Trophoblast cell (in vitro differentiated cells and primary cell): ENCODE measurements around the gene IQCN.
"Not testable (repeated sequence)": the region's sequence is repeated elsewhere in the genome, so short reads cannot be mapped to it uniquely, and the experiment has no call there.

Source experiments
- DNase-seq, 2 donors: peaks; one replicate each; pipeline ENCODE4 v3.0.0-alpha.2; 2016
- H2AFZ ChIP-seq: 2 replicates; pipeline ENCODE4 v1.6.1; 2013; ENCODE audit warnings: low read length, moderate library complexity, mild to moderate bottlenecking; ENCODE audit not compliant: insufficient read depth, poor library complexity
- H2AK5ac ChIP-seq: 2 replicates; pipeline ENCODE4 v1.6.1; 2013; ENCODE audit warnings: mild to moderate bottlenecking, low read length
- H2BK120ac ChIP-seq: 2 replicates; pipeline ENCODE4 v1.6.1; 2013; ENCODE audit warnings: low read length, mild to moderate bottlenecking, moderate library complexity; ENCODE audit not compliant: insufficient read depth, poor library complexity
- H2BK12ac ChIP-seq: 2 replicates; pipeline ENCODE4 v1.6.1; 2013; ENCODE audit warnings: mild to moderate bottlenecking, low read length, moderate library complexity
- H2BK5ac ChIP-seq: 2 replicates; pipeline ENCODE4 v1.6.1; 2013; ENCODE audit warnings: low read length, low read depth, moderate library complexity, mild to moderate bottlenecking; ENCODE audit not compliant: poor library complexity
- H3K14ac ChIP-seq: 2 replicates; pipeline ENCODE4 v1.6.1; 2013; ENCODE audit warnings: mild to moderate bottlenecking, low read length
- H3K18ac ChIP-seq: 2 replicates; pipeline ENCODE4 v1.6.1; 2013; ENCODE audit warnings: mild to moderate bottlenecking, low read length
- H3K23ac ChIP-seq: 2 replicates; pipeline ENCODE4 v1.6.1; 2013; ENCODE audit warnings: low read length
- H3K27ac ChIP-seq: 2 replicates; pipeline ENCODE4 v1.5.1; 2013; ENCODE audit warnings: low read depth, mild to moderate bottlenecking, inconsistent platforms, low read length, moderate library complexity
- H3K27me3 ChIP-seq: 2 replicates; pipeline ENCODE4 v1.6.1; 2013; ENCODE audit warnings: inconsistent platforms, mild to moderate bottlenecking, low read length, moderate library complexity; ENCODE audit not compliant: insufficient read depth
- H3K36me3 ChIP-seq, 2 experiments: 1 replicate in 1 of 2; 2 replicates in 1 of 2; pipeline ENCODE4 v1.6.1; 2013; ENCODE audit warnings: low read length in 2 of 2, mild to moderate bottlenecking in 2 of 2, moderate library complexity in 1 of 2; ENCODE audit not compliant: insufficient read depth in 2 of 2, control insufficient read depth in 1 of 2
- H3K4ac ChIP-seq: 2 replicates; pipeline ENCODE4 v1.6.1; 2013; ENCODE audit warnings: low read depth, mild to moderate bottlenecking, low read length, moderate library complexity
- H3K4me1 ChIP-seq, 2 experiments: 1 replicate in 1 of 2; 2 replicates in 1 of 2; pipeline ENCODE4 v1.6.1; 2013; ENCODE audit warnings: low read length in 2 of 2, mild to moderate bottlenecking in 2 of 2, moderate library complexity in 1 of 2; ENCODE audit not compliant: insufficient read depth in 2 of 2, control insufficient read depth in 1 of 2
- H3K4me2 ChIP-seq: 2 replicates; pipeline ENCODE4 v1.6.1; 2013; ENCODE audit warnings: inconsistent platforms, mild to moderate bottlenecking, low read length, moderate library complexity
- H3K4me3 ChIP-seq: 2 replicates; pipeline ENCODE4 v1.5.1; 2013; ENCODE audit warnings: mild to moderate bottlenecking, low read depth, low read length, inconsistent platforms
- H3K79me1 ChIP-seq: one replicate; pipeline ENCODE4 v1.6.1; 2013; ENCODE audit warnings: low read length
- H3K79me2 ChIP-seq: 2 replicates; pipeline ENCODE4 v1.6.1; 2013; ENCODE audit warnings: low read length, mild to moderate bottlenecking; ENCODE audit not compliant: control insufficient read depth, insufficient read depth, poor library complexity
- H3K9ac ChIP-seq: 2 replicates; pipeline ENCODE4 v1.6.1; 2013; ENCODE audit warnings: mild to moderate bottlenecking, low read length
- H3K9me3 ChIP-seq: 2 replicates; pipeline ENCODE4 v1.6.1; 2013; ENCODE audit warnings: low read depth, mild to moderate bottlenecking, control low read depth, inconsistent platforms, low read length; ENCODE audit not compliant: insufficient read depth
- H4K12ac ChIP-seq: 2 replicates; pipeline ENCODE4 v1.6.1; 2013; ENCODE audit warnings: low read depth, mild to moderate bottlenecking, low read length, moderate library complexity
- H4K8ac ChIP-seq: 2 replicates; pipeline ENCODE4 v1.6.1; 2013; ENCODE audit warnings: low read depth, mild to moderate bottlenecking, low read length, moderate library complexity
- H4K91ac ChIP-seq: one replicate; pipeline ENCODE4 v1.6.1; 2013; ENCODE audit warnings: low read depth, mild to moderate bottlenecking, low read length, moderate library complexity
- WGBS: extraction: QIAGEN DNeasy Blood & Tissue Kit; methylation state at CpG from one replicate; pipeline ENCODE4 v1.1.7; 2013; ENCODE audit warnings: missing lambda C conversion rate; ENCODE audit not compliant: insufficient read length, insufficient coverage; ENCODE audit errors: extremely low coverage; 5-methylcytosine and 5-hydroxymethylcytosine counted together

The IQCN gene

DNA sequence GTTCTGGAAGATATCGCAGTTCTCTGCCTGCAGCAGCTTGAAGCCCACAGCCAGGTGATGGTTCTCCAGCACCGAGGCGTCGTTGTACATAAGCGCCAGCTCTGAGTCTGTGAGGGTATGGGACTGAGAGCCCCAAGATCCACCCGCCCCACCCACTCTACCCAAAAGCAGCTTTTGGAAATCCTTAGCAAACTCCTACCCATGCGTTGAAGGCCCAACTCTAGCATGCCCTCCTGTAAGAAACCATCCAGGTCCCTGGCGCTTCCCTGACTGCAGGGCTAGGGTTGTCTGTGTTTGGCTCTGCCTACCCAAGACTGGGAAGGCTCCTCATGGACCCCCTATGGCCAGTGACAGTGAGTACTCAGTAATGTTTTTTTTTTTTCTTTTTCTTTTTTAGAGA lies 57.5 kb downstream of the IQCN start:
- H4K12ac ChIP-seq: no peak overlapping the region
- H2BK12ac ChIP-seq: no peak overlapping the region
- H3K4me1 ChIP-seq: no peaks in the 10 kb centered on the region
- H3K4ac ChIP-seq: no peak overlapping the region
- no peaks in the 10 kb centered on the region for H3K79me2 ChIP-seq
- DNase-seq: no peak
- no peak overlapping the region for H2BK5ac ChIP-seq
- H2AFZ ChIP-seq: no peak overlapping the region
- H2AK5ac ChIP-seq: no peak overlapping the region
- no peaks in the 10 kb centered on the region for H3K27me3 ChIP-seq
- H3K18ac ChIP-seq: no peak overlapping the region
- H2BK120ac ChIP-seq: no peak overlapping the region
- H3K4me3 ChIP-seq: no peak overlapping the region
- no peaks in the 10 kb centered on the region for H3K36me3 ChIP-seq
- no peak overlapping the region for H4K91ac ChIP-seq
- H3K14ac ChIP-seq: no peak overlapping the region
- no peak overlapping the region for H3K9ac ChIP-seq
- H3K27ac ChIP-seq: no peak overlapping the region
- WGBS: no CpG with 5 or more reads among the region's 8 CpGs
- H3K4me2 ChIP-seq: no peak overlapping the region
- no peak overlapping the region for H3K23ac ChIP-seq
- no peaks in the 10 kb centered on the region for H3K9me3 ChIP-seq
- no peak overlapping the region for H4K8ac ChIP-seq
- no peaks in the 10 kb centered on the region for H3K79me1 ChIP-seq

DNA sequence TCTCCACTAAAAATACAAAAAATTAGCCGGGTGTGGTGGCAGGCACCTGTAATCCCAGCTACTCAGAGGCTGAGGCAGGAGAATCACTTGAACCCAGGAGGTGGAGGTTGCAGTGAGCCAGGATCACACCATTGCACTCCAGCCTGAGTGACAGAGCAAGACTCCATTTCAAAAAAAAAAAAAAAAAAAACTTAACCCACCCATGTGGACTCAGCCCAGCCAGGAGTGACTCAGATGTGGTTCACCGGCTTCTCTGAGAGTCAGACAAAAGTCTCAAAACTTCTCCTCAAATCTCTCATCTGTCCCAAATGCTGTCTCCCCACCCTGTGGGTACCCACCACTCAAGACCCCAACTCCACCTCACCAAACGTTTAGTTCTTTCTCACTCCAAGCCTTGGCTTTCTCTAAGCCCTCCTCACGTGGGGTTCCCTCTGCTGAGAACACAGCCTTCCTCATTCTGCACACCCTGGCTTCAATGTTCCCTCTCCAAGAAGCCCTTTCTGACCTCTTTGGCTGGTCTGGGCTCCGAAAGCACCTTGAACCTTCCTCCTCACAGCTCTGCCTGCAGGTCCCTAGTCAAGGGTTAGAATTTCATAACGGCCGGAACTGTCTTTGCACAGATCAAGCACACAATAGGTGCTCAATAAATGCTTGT lies 59.3 kb downstream of the IQCN start:
- no peaks in the 10 kb centered on the region for H3K79me2 ChIP-seq
- no peak overlapping the region for H3K9ac ChIP-seq
- H3K4me3 ChIP-seq: no peak overlapping the region
- H3K23ac ChIP-seq: no peak overlapping the region
- H3K27me3 ChIP-seq: no peaks in the 10 kb centered on the region
- H2AFZ ChIP-seq: no peak overlapping the region
- no peaks in the 10 kb centered on the region for H3K9me3 ChIP-seq
- H2BK120ac ChIP-seq: no peak overlapping the region
- no peak overlapping the region for H3K4me2 ChIP-seq
- H4K8ac ChIP-seq: no peak overlapping the region
- H3K36me3 ChIP-seq: no peaks in the 10 kb centered on the region
- no peak overlapping the region for H4K12ac ChIP-seq
- no peaks in the 10 kb centered on the region for H3K79me1 ChIP-seq
- no peak overlapping the region for H3K14ac ChIP-seq
- H3K4ac ChIP-seq: no peak overlapping the region
- H4K91ac ChIP-seq: no peak overlapping the region
- no peaks in the 10 kb centered on the region for H3K4me1 ChIP-seq
- H3K27ac ChIP-seq: no peak overlapping the region
- no CpG with 5 or more reads among the region's 7 CpGs for WGBS
- H3K18ac ChIP-seq: no peak overlapping the region
- no peak overlapping the region for H2BK12ac ChIP-seq
- no peak for DNase-seq
- H2BK5ac ChIP-seq: no peak overlapping the region
- no peak overlapping the region for H2AK5ac ChIP-seq

DNA sequence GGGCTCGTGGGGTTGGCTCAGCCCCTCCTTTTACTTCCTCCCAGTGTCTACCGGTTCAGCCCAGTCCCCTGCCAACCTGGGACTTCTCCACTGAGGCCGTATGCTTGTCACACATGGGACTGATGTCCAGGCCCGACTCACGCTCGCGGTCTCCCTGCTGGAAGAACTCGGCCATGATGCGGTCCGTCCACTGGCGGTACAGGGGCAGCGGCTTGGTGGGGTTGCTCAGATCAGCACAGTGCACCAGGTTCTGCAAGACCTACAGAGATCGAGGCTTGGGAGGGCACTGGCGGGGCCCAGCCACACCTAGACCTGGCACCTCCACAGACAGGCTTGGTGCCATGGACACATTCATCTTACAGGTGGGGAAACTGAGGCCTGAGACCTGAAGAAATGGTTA lies 62.6 kb downstream of the IQCN start:
- Histone ChIP-seq H2BK12ac (no peak overlapping the region), H3K9ac (no peak overlapping the region), H4K91ac (no peak overlapping the region), H3K27ac (no peak overlapping the region), H3K4ac (no peak overlapping the region), H3K9me3 (no peaks in the 10 kb centered on the region), H3K79me1 (no peaks in the 10 kb centered on the region), H3K4me1 (no peaks in the 10 kb centered on the region), H3K14ac (no peak overlapping the region), H3K79me2 (no peaks in the 10 kb centered on the region), H4K8ac (no peak overlapping the region), H3K27me3 (no peaks in the 10 kb centered on the region), H3K4me3 (no peak overlapping the region), H3K4me2 (no peak overlapping the region), H2AK5ac (no peak overlapping the region), H3K23ac (no peak overlapping the region), H3K18ac (no peak overlapping the region), H3K36me3 (no peaks in the 10 kb centered on the region), H2BK5ac (no peak overlapping the region), H2BK120ac (no peak overlapping the region), H4K12ac (no peak overlapping the region), H2AFZ (no peak overlapping the region)
- no CpG with 5 or more reads among the region's 14 CpGs for WGBS
- no peak for DNase-seq

DNA sequence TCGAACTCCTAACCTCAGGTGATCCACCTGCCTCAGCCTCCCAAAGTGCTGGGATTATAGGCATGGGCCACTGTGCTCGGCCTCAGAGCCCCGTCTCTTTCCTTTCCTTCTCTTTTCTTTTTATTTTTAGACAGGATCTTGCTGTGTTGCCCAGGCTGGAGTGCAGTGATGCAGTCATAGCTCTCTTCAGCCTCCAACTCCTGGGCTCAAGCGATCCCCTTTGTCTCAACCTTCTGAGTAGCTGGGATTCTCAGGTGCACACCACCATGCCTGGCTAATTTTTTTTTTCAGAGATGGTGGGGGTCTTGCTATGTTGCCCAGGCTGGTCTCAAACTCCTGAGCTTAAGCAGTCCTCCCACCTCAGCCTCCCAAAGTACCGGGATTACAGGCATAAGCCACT lies 64.3 kb downstream of the IQCN start:
- H2BK120ac ChIP-seq, H3K79me2 ChIP-seq, DNase-seq, H2AFZ ChIP-seq, H4K91ac ChIP-seq, H3K79me1 ChIP-seq, H3K27me3 ChIP-seq, H3K4me1 ChIP-seq, H3K27ac ChIP-seq, H2BK12ac ChIP-seq, H4K12ac ChIP-seq, H3K4ac ChIP-seq, H3K18ac ChIP-seq, H3K36me3 ChIP-seq, H3K9ac ChIP-seq, H2BK5ac ChIP-seq, H3K9me3 ChIP-seq, H3K23ac ChIP-seq, H3K14ac ChIP-seq, H3K4me3 ChIP-seq, H4K8ac ChIP-seq, H3K4me2 ChIP-seq, H2AK5ac ChIP-seq: not testable (repeated sequence)
- no CpG with 5 or more reads among the region's 5 CpGs for WGBS
